ENCODE measurements around the gene UFSP1.
"Not testable (repeated sequence)": the region's sequence is repeated elsewhere in the genome, so short reads cannot be mapped to it uniquely, and the experiment has no call there.

UFSP1 gene

GRCh38 chr7:100859856-100860255 lies 29.7 kb downstream of the UFSP1 start:
- DNase-seq (ENCODE audit: low read depth in 2 of 2): no peak

- no peak for DNase-seq (ENCODE audit: low read depth in 2 of 2)
Observed at GRCh38 chr7:100856871-100857282, 32.6 kb downstream of the UFSP1 start.

- no peak for DNase-seq (ENCODE audit: low read depth in 2 of 2)
Observed at GRCh38 chr7:100855515-100855914, 34.0 kb downstream of the UFSP1 start.

- DNase-seq (ENCODE audit: low read depth in 2 of 2): not testable (repeated sequence)
Observed at GRCh38 chr7:100854899-100855298, 34.6 kb downstream of the UFSP1 start.

GRCh38 chr7:100854146-100854895 lies 35.2 kb downstream of the UFSP1 start:
- DNase-seq (ENCODE audit: low read depth in 2 of 2): no peak

- DNase-seq (ENCODE audit: low read depth in 2 of 2): peak; percentile 62 to 68
Observed at GRCh38 chr7:100852048-100852872, 37.3 kb downstream of the UFSP1 start, which contains the start of gene SLC12A9. SLC12A9 (plus strand) TSS chr7:100852713; CDS start chr7:100854198, 1,485 bp downstream.

- no peak for DNase-seq (ENCODE audit: low read depth in 2 of 2)
Observed at GRCh38 chr7:100847360-100847759, 42.2 kb downstream of the UFSP1 start.

- no peak for DNase-seq (ENCODE audit: low read depth in 2 of 2)
Observed at GRCh38 chr7:100840470-100841100, 48.9 kb downstream of the UFSP1 start.

GRCh38 chr7:100839361-100839760 lies 50.2 kb downstream of the UFSP1 start:
- DNase-seq (ENCODE audit: low read depth in 2 of 2): no peak

All from stimulated activated CD8-positive, alpha-beta memory T cell treated with anti-CD3 and anti-CD28 coated beads, Interleukin-7, amount 100 ng/mL, for 1 hour (primary cell).